HG03521 (cell line): ENCODE measurements around the gene S100P.

ENCODE experiments used
- ATAC-seq: cut with Tn5 transposase; IDR thresholded peaks from one replicate; pipeline ENCODE4 v1.9.1; 2021; ENCODE audit warnings: mild to moderate bottlenecking, moderate library complexity; ENCODE audit not compliant: unreplicated experiment

The S100P gene

GRCh38 chr4:6695660-6696610, 2.3 kb downstream of the S100P start:
- no peak for ATAC-seq

- no peak for ATAC-seq
Observed at GRCh38 chr4:6696611-6697010, 2.9 kb downstream of the S100P start.

GRCh38 chr4:6697131-6697530, 3.5 kb downstream of the S100P start:
- ATAC-seq: no peak

- ATAC-seq: no peak
Observed at GRCh38 chr4:6699388-6699787, 5.7 kb downstream of the S100P start.

- no peak for ATAC-seq
Observed at GRCh38 chr4:6699903-6700302, 6.2 kb downstream of the S100P start.

- ATAC-seq: no peak
Observed at GRCh38 chr4:6701371-6701770, 7.7 kb downstream of the S100P start.

GRCh38 chr4:6702761-6703160, 9.1 kb downstream of the S100P start:
- ATAC-seq: no peak

GRCh38 chr4:6703786-6704185, 10.1 kb downstream of the S100P start:
- no peak for ATAC-seq

- no peak for ATAC-seq
Observed at GRCh38 chr4:6705646-6706045, 12.0 kb downstream of the S100P start.

- no peak for ATAC-seq
Observed at GRCh38 chr4:6706173-6706572, 12.5 kb downstream of the S100P start.

GRCh38 chr4:6709230-6710114, 15.8 kb downstream of the S100P start, which contains the start of gene MRFAP1L1:
TSS of gene MRFAP1L1 (minus strand) at chr4:6709865. CDS start at chr4:6709629, 236 bp downstream.
- peak; percentile 71 for ATAC-seq

- no peak for ATAC-seq
Observed at GRCh38 chr4:6710282-6710681, 16.6 kb downstream of the S100P start.

- ATAC-seq: no peak
Observed at GRCh38 chr4:6710996-6711395, 17.3 kb downstream of the S100P start.

- no peak for ATAC-seq
Observed at GRCh38 chr4:6714954-6715353, 21.3 kb downstream of the S100P start.

GRCh38 chr4:6715704-6716017, 22.0 kb downstream of the S100P start:
- ATAC-seq: no peak

- peak; percentile 89 for ATAC-seq
Observed at GRCh38 chr4:6716018-6716911, 22.6 kb downstream of the S100P start, which contains the start of gene BLOC1S4. TSS of gene BLOC1S4 (plus strand) at chr4:6716174. CDS start at chr4:6716210, 36 bp downstream.

GRCh38 chr4:6716958-6717655, 23.4 kb downstream of the S100P start:
- no peak for ATAC-seq

GRCh38 chr4:6718932-6719610, 25.4 kb downstream of the S100P start:
- ATAC-seq: no peak

GRCh38 chr4:6719611-6720179, 26.0 kb downstream of the S100P start:
- ATAC-seq: no peak
